ENCODE measurements around the gene MED20. TPM values are rescaled to one million over a fixed set of nuclear protein-coding genes. Genes with fewer than 3 reads are reported as not detected.
A peak's percentile ranks its signal among the peaks of the same experiment; 100 is the strongest.

Gene MED20
- total RNA-seq, result 25.5 and 30.4 TPM in 2 replicates
- 34.8 and 37.8 TPM in 2 replicates for polyA plus RNA-seq
- polyA plus RNA-seq (2011; cell fraction: cytosol; rRNA removed), result 34.4 and 35.1 TPM in 2 replicates
- 27.9 and 28.7 TPM in 2 replicates for polyA plus RNA-seq (2011; cell fraction: nucleus; rRNA removed)
- polyA plus RNA-seq (2012), result 30.1 and 36.2 TPM in 2 replicates
- polyA minus RNA-seq, result 45.6 and 53.3 TPM in 2 replicates
- polyA minus RNA-seq (2011; cell fraction: cytosol; rRNA and poly(A)+ RNA removed), result 17.7 TPM
- 18.3 and 27.9 TPM in 2 replicates for polyA minus RNA-seq (2011; cell fraction: nucleus; rRNA and poly(A)+ RNA removed)
- percentile 66 among the genes with signal in this experiment for Bru-seq, nascent RNA
- percentile 71 among the genes with signal in this experiment for BruChase-seq, experiment 1, labeled RNA remaining after a 6-hour chase
- percentile 66 among the genes with signal in this experiment for BruChase-seq, experiment 2, labeled RNA remaining after a 2-hour chase
- long read RNA-seq, transcript MED20-207 (3 exons, 1,481 nt), result minor isoform, 6 of 87 reads
- long read RNA-seq, transcript MED20-201 (4 exons, 2,438 nt), result major isoform, 71 of 87 reads
- long read RNA-seq, partial matches to known transcripts, result 1 of 87 reads
- long read RNA-seq, other reads (novel, unspliced or antisense), result 7 of 87 reads

- FAIRE-seq, result peak; percentile 91
- POLR2A ChIA-PET, result interaction anchor here (0.7 to 1.3 kb wide), 5 partner anchors 17 to 134 kb away, joined by 3 to 7 read pairs (median 3); partner anchors contain the start of gene TOMM6
- H3K27ac ChIP-seq (ENCODE audit: insufficient read depth, low read depth, low read length), result peak within 1 kb of the TSS; percentile 94
Measured at GRCh38 chr6:41920921-41921711, at the start of gene MED20, which contains the start of gene BYSL. MED20 (minus strand) TSS chr6:41921139; CDS start chr6:41921018, 121 bp downstream. BYSL (plus strand) TSS chr6:41921499; CDS start chr6:41921563, 64 bp downstream.

More at GRCh38 chr6:41920921-41921711, at the start of gene MED20, which contains the start of gene BYSL:
- intact Hi-C loops (cut with micrococcal nuclease) (loop anchor here (1.0 to 2.0 kb wide), 8 partner anchors 15 to 296 kb away; partner anchors contain the start of genes MRPS10, TOMM6 and USP49), dilution Hi-C loops (cut with MboI; ENCODE audit: extremely low pct_ligation_motif_present, low sequenced_read_pairs) (no loop called here)
- peaks cover 38% of the 10 kb centered on the region for H3K4me1 ChIP-seq (ENCODE audit: control insufficient read depth, extremely low read depth, insufficient read depth, low read length)
- H3K9me3 ChIP-seq (replicated peaks; ENCODE audit: control insufficient read depth, insufficient read depth, low read length), result no peaks in the 10 kb centered on the region
- H2AFZ ChIP-seq (ENCODE audit: low read depth, low read length), result peak within 1 kb of the TSS; percentile 61
- CTCF ChIA-PET, result interaction anchor here (0.6 to 3.4 kb wide), 52 partner anchors 9 to 294 kb away, joined by 3 to 59 read pairs (median 4); partner anchors contain the start of genes CCND3, FRS3, PRICKLE4 and TAF8
- TF ChIP-seq GATA2 (IDR thresholded peaks at IDR 0.05; ENCODE audit: insufficient read depth, insufficient read length, low read depth, low read length), result no peak
- TF ChIP-seq JUN (IDR thresholded peaks at IDR 0.05; ENCODE audit: borderline replicate concordance, insufficient read depth, insufficient read length, low read depth), result no peak
- no peak for TF ChIP-seq EZH2 (IDR thresholded peaks at IDR 0.05; ENCODE audit: borderline replicate concordance, low read depth, low read length, severe bottlenecking)
- peak; percentile 98 for TF ChIP-seq CTCF (IDR thresholded peaks at IDR 0.05; ENCODE audit: extremely low read depth in 1 of 2, insufficient read depth in 1 of 2, low read depth in 1 of 2, low read length in 2 of 2)
- peak; percentile 72 for TF ChIP-seq POLR2A (IDR thresholded peaks at IDR 0.05; ENCODE audit: low read depth, low read length)
- peak; percentile 81 for TF ChIP-seq MYC (IDR thresholded peaks at IDR 0.05; ENCODE audit: low read depth, low read length)
- no peak for TF ChIP-seq FOS (IDR thresholded peaks at IDR 0.05; ENCODE audit: borderline replicate concordance, insufficient read depth, low read length)
- TF ChIP-seq POLR2AphosphoS5 (IDR thresholded peaks at IDR 0.05; ENCODE audit: insufficient read depth, low read depth, low read length), result peak; percentile 69
- peak; percentile 79 for TF ChIP-seq MAX (IDR thresholded peaks at IDR 0.05; ENCODE audit: insufficient read depth, insufficient read length)
- no TSS peak for BruUV-seq (replicated peaks)
- peak within 1 kb of the TSS; percentile 54 to 83 (median 82) for H3K4me3 ChIP-seq (replicated peaks in 1 of 3; ENCODE audit: insufficient read depth in 1 of 3, low read depth in 1 of 3, low read length in 3 of 3)
- H3K36me3 ChIP-seq (ENCODE audit: control insufficient read depth in 2 of 2, extremely low read depth in 1 of 2, insufficient read depth in 2 of 2, low read length in 2 of 2), result no peaks in the 10 kb centered on the region
- peaks cover 62% of the 10 kb centered on the region for H3K79me2 ChIP-seq (ENCODE audit: control insufficient read depth, insufficient read depth, low read length)
- peak within 1 kb of the TSS; percentile 96 for H3K9ac ChIP-seq (replicated peaks; ENCODE audit: extremely low read depth, insufficient read depth, low read length)
- peak within 1 kb of the TSS; percentile 96 for H3K4me2 ChIP-seq (ENCODE audit: insufficient read depth, low read length)
- H4K20me1 ChIP-seq (replicated peaks; ENCODE audit: control insufficient read depth, extremely low read depth, insufficient read depth, low read length), result no peaks in the 10 kb centered on the region
- H3K9me1 ChIP-seq (replicated peaks; ENCODE audit: control insufficient read depth, extremely low read depth, insufficient read depth, low read length), result no peaks in the 10 kb centered on the region
- no peaks in the 10 kb centered on the region for H3K27me3 ChIP-seq (ENCODE audit: control insufficient read depth in 2 of 2, insufficient read depth in 2 of 2, low read length in 2 of 2)
- peak; percentile 93 for DNase-seq (ENCODE audit: low read depth, low spot score)

All from endothelial cell of umbilical vein (primary cell).